Body of pancreas (tissue), 4 donors: ENCODE measurements around the gene MLN.

ENCODE experiments used
- POLR2A ChIP-seq, 3 donors: fragments of 450-650 bp; IDR thresholded peaks; one replicate each; pipeline ENCODE4 v1.6.1; 2016; ENCODE audit warnings: antibody characterized with exemption in 3 of 3, mild to moderate bottlenecking in 2 of 3
- TF ChIP-seq, protein P1 (sequence below), 7 experiments: fragments of 450-650 bp in 4 of 7; fragments of 200-600 bp in 3 of 7; sonication (generic) in 3 of 7; IDR thresholded peaks; one replicate each; pipeline ENCODE4 v1.5.1; 2016 to 2019; ENCODE audit warnings: antibody characterized with exemption in 7 of 7

DNA sequence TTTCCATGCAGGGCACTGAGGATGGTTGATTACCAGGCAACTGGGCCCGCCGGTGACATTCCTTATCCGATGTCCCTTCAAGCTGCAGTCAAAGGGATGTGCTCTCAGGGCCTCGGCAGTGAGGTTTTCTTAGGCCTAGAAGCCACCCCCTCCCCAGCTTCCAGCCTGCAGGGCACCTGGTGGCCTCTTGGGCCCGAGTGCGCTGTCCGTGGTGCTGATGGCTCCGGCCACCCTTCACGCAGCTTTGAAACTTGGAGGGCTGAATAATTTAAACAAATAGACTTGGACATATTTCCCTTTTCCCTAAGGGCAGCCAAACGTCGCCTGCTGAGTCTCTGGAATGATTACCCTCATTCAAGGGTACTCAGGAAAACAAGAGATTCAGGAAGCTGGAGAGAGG is 8.9 kb upstream of the MLN start:
- TF ChIP-seq, protein P1, sequence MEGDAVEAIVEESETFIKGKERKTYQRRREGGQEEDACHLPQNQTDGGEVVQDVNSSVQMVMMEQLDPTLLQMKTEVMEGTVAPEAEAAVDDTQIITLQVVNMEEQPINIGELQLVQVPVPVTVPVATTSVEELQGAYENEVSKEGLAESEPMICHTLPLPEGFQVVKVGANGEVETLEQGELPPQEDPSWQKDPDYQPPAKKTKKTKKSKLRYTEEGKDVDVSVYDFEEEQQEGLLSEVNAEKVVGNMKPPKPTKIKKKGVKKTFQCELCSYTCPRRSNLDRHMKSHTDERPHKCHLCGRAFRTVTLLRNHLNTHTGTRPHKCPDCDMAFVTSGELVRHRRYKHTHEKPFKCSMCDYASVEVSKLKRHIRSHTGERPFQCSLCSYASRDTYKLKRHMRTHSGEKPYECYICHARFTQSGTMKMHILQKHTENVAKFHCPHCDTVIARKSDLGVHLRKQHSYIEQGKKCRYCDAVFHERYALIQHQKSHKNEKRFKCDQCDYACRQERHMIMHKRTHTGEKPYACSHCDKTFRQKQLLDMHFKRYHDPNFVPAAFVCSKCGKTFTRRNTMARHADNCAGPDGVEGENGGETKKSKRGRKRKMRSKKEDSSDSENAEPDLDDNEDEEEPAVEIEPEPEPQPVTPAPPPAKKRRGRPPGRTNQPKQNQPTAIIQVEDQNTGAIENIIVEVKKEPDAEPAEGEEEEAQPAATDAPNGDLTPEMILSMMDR (IDR thresholded peaks at IDR 0.05): peak; percentile 9 to 51 (median 37)
- no peak for TF ChIP-seq POLR2A (IDR thresholded peaks at IDR 0.05)
